Measurements from ENCODE around the gene PTH2R. TPM values are rescaled to one million over a fixed set of nuclear protein-coding genes. Genes with fewer than 3 reads are reported as not detected.
A peak's percentile ranks its signal among the peaks of the same experiment; 100 is the strongest.
"Not testable (repeated sequence)": the region's sequence is repeated elsewhere in the genome, so short reads cannot be mapped to it uniquely, and the experiment has no call there.

The PTH2R gene, protein sequence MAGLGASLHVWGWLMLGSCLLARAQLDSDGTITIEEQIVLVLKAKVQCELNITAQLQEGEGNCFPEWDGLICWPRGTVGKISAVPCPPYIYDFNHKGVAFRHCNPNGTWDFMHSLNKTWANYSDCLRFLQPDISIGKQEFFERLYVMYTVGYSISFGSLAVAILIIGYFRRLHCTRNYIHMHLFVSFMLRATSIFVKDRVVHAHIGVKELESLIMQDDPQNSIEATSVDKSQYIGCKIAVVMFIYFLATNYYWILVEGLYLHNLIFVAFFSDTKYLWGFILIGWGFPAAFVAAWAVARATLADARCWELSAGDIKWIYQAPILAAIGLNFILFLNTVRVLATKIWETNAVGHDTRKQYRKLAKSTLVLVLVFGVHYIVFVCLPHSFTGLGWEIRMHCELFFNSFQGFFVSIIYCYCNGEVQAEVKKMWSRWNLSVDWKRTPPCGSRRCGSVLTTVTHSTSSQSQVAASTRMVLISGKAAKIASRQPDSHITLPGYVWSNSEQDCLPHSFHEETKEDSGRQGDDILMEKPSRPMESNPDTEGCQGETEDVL
- total RNA-seq = not detected
- long read RNA-seq = 0 reads

DNA sequence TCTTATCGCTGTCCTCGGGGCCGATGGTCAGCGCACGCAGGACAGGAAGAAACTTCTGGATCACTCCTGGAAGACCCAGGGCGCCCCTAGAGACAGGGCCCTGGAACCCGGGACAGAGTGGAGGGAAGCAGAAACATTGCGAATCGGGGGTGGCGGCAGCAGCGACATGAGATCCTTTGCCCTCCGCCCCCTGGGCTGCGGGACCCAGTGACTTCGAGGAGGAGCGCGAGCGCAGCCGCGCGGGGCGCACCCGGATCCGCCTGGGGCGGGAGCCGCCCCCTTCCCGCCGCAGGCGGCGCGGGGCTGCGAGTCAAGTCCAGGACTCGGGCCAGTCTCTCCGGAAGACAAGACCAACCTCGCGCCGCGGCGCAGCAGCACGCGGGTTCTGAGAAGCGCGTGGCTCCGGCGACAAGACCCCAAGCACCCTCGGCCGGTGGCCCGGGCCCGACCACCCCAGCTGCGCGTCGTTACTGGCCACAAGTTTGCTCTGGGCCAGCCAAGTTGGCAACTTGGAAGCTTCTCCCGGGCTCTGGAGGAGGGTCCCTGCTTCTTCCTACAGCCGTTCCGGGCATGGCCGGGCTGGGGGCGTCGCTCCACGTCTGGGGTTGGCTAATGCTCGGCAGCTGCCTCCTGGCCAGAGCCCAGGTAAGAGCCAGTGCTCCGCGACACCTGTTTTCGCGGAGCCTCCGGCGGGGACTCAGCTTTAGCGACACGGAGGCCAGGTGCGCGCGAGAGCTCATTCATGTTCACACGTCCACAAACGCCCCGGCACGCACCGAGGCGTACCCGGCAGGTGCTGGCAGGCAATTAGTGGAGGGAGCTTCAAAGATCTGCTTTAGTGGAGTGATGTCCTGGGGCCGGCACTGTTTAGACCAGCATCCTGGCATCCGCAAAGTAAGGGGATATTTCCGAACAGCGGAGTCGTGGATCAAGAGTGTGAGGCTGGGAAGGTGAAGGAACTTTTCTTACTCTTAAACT lies at the start of gene PTH2R:
TSS of gene PTH2R (plus strand) at position 319 of the 978 bp plus-strand sequence. CDS start at position 571, 252 bp downstream.
- DNase-seq (peak; percentile 38), ATAC-seq (ENCODE audit: poor library complexity) (no peak)
- intact Hi-C loops (cut with DNase I) = no loop called here

DNA sequence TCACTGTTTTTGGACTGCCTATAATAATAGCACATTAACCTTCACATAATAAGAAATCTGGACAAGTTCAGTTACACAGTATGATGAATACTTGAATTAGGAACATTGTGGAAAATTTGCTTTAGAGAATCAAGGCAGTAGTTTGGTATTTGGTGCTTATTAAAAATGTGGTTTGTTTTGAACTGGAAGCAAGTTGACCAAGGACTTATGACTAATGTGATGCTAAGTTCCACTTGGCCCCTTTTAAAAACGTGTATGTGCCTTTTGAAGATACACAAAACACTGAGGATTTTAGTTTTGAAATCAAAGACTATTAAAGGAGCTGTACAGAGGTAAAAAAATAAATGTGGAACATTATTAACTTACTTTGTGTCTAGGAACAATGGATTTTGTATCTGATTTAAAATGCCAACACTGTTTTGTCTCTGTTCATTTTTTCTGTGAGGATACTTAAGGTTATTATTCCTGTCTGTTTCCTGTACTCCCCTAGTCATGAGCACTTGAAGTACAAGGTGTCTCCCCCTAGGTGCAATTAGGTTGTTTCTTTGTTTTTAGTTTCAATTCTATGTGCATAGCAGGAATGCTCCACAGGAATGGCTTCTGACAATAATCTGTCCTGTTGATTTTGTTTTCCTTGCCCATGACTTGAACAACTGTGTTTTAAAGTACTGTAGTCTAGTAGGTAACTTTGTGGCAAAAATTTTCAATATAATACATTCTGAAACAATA lies 49.6 kb upstream of the PTH2R start:
- DNase-seq (no peak), ATAC-seq (ENCODE audit: poor library complexity) (no peak)
- intact Hi-C loops (cut with DNase I) = no loop called here

DNA sequence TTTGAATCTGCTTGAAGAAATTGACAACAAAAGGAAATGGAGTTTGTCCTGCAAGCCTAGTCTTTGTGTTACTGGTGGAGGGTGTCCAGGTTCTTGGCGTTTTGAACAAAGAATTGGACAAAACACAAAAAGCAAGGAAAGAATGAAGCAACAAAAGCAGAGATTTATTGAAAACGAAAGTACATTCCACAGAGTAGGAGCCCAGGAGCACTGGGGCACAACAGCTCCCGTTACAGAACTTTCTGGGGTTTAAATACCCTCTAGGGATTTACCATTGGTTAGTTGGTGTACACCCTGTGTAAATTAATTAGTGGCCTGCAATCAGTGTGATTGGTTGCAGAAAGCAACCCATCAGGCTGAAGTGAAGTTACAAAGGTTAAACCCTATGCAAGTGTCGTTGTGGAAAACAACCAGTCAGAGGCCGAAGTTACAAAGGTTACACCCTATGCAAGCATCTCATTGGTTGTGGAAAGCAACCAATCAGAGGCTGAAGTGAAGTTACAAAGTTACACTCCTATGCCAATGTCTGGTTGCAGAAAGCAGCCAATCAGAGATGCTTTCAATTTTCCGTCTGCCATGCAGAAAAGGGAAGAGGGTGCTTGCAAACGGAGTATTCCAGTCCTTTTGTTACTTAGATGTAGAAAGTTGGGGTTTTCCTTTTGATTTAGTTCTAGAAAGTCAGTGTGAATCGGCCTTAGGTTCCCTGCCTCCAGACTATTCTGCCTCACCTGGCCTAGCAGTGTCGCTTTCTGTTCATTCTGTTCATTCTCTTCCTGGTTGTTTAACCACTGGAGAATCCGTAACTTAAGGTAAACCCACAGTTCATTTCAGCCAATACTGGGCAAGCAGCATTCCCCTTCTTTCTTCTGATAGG lies 47.6 kb upstream of the PTH2R start:
- ATAC-seq (ENCODE audit: poor library complexity) = no peak
- intact Hi-C loops (cut with DNase I) = no loop called here

DNA sequence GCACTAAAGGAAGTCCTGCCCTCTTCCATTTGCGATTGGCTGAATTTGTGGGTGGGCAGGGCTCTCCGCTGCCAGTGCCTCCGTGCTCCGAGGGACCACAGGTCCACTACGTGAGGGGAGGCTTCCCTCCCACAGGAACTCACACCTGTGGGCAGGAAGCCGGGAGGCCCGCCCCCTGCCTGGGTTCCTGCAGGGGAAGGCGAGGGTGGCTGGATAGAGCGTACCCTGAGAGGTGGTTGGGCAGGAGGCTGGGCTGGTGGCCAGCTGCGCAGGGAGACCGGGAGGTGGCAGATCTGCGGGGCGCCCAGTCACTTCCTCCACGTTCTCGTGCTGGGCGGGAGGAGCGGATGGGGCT lies 47.0 kb upstream of the PTH2R start:
- peak; percentile 53 for ATAC-seq (ENCODE audit: poor library complexity)
- intact Hi-C loops (cut with DNase I) = no loop called here
- peak; percentile 45 for DNase-seq

More for the DNA sequence above, 47.6 kb upstream of the PTH2R start:
- no peak for DNase-seq

DNA sequence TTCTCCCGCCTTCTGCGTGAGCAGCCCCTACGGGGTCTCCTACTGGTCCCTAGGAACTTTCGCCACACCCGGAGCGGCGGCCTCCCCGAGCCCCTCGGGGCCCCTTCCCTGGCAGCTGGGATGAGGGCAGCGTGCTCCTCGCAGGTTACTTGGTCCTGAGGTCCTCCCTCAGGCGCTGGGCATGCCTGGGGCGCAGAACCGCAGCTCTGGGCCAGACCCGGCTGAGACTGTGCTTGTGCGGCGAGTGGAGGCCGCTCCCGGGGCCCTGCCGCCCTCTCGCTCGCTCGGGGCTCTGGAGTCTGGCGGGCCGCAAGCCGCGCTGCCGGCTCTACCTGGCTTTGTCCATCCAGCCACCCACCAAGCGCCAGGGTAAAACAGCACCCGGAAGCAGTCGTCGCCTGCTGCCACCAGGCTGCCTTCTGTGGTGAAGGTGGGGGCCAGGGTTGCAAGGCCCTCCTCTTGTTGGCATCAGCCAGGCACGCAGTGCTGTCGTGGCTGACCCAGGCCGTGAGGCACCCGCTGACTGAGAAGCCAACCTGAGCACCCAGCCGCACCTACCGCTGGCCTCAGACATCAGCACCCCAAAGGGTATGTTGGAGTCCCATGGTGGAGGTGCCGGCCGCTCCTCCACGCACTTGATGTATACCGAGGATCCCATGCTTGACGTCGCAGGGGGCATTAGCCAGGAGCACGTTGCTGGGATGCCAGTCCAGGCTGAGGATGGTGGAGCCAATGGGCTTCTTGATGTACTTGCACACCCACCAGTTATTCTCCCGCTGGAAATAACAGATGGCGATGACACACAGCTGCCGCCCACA lies 46.1 kb upstream of the PTH2R start:
- intact Hi-C loops (cut with DNase I) = no loop called here
- DNase-seq (no peak), ATAC-seq (ENCODE audit: poor library complexity) (peak; percentile 45)

DNA sequence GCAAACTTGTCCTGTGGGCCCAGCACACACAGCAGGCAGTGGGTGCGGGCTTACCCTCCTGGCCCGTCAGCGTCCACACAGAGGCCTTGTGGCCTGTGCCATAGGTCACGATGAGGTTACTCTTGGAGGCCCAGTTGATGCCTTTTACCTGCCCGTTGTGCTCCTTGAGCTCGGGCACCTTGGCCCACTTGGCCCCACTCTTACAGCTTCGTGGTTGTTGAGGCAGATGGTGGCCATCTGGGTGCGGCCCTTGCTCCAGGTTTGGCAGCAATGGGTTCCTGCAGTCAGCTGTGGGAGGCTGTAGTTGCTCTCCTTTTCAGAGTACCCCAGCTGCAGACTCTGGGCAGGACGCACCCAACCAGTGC lies 45.5 kb upstream of the PTH2R start:
- ATAC-seq (ENCODE audit: poor library complexity) (no peak), DNase-seq (no peak)
- intact Hi-C loops (cut with DNase I) = no loop called here

DNA sequence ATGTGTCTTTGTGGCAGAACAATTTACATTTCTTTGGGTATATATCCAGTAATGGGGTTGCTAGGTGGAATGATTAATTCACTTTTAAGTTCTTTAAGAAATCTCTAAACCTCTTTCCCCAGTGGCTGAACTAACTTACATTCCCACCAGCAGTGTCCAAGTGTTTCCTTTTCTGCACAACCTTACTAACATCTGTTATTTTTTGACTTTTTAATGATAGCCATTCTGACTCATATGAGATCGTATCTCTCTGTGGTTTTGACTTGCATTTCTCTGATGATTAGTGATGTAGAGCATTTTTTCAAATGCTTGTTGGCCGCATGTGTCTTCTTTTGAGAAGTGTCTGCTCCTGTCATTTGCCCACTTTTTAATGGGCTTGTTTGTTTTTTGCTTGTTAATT lies 43.1 kb upstream of the PTH2R start:
- intact Hi-C loops (cut with DNase I) = no loop called here
- ATAC-seq (ENCODE audit: poor library complexity) (no peak), DNase-seq (no peak)

DNA sequence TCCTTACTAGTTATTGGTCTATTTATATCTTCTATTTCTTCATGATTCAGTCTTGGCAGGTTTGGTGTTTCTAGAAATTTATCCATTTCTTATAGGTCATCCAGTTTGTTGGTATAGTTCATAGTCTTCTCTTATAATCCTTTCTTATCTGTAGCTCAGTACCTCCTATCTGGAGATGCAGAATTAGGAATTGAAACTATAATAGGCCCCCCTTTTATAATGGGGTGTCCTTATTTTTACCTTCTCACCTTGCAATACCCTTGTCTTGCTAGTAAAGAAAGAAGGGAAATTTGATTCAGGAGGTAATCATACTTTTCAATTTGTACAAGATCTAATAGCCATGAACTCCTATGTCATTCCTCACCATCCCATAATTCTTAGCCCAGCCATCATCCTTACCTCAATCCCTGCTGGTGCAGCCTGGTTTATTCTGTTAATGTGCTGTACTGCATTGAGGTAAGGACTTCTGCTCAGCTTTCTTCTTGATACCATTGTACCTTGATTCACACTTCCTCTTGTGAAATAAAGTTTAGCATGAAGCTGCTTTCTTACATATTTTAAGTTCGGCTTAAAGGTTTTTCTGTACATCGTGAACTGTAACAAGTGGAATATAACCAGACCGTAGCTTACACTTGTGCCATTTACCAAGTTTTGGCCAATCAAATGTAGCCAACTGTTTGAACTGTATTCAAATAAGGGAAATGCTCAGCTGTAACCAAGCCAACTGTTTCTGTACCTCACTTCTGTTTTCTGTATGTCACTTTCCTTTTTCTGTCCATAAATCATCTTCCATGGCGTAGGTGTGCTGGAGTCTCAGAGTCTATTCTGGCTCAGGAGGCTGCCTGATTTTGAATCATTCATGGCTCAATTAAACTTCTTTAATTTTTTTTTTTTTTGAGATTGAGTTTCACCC lies 40.1 kb upstream of the PTH2R start:
- no peak for DNase-seq
- intact Hi-C loops (cut with DNase I) = no loop called here
- no peak for ATAC-seq (ENCODE audit: poor library complexity)

DNA sequence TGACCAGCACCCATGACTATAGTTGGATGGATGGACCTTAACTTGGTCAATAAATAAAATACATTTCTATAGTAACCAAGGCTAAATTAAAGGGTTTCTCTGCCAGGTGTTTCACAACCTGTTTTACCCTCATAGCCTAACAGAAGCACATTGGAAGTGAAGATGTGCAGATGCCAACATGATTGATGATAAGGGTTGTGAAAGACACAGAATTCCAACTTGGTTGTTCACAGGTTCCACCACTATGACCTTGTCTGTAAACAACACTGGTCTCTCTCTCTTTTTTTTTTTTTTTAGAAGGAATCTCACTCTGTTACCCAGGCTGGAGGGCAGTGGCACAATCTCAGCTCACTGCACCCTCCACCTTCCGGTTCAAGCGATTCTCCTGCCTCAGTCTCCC lies 37.5 kb upstream of the PTH2R start:
- ATAC-seq (ENCODE audit: poor library complexity) = no peak
- intact Hi-C loops (cut with DNase I) = no loop called here
- DNase-seq = no peak

DNA sequence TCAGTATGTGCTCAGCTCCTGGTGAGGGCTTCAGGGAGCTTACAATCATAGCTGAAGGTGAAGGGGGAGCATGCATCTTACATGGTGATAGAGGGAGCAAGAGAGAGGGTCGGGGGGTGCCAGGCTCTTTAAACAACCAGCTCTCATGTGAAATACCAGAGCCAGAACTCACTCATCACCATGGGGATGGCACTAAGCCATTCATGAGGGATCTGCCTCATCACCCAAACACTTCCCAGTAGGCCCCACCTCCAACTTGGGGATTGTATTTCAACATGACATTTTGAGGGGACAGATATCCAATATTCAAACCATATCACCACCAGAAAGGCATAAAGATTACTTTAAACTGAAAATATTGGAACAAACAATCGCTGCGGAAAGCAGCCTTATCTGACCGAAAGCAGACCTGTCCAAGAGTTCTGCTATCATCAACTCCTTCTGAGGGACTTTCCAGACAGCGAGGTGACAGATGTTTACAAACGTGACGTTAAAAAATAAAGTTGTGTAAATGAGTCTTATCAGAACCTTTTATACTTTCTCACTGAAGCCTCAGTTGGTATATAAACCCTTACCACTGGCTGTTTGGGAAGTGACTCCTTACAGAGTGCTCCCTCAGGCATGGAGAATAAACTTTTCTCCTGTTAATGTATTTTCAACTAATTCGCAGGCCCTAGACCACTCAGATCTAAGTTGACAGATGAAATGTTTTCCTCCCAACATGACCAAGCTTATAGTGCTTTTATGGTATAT lies 35.5 kb upstream of the PTH2R start:
- intact Hi-C loops (cut with DNase I) = no loop called here
- DNase-seq (no peak), ATAC-seq (ENCODE audit: poor library complexity) (peak; percentile 22)

DNA sequence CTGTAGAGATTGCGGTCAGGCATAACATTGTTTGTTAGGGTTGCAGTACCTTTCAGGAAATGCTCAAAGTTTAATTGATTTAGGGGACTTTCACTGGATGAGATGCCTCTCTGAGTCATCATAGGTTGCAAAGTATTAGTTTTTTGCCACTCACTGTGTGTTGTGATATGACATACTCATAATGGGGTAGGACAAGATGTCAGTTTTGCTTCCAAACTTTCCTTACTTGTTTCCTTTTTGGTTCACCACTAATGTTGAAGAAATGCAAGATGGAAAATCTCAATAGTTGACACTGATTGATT lies 35.0 kb upstream of the PTH2R start:
- intact Hi-C loops (cut with DNase I) = no loop called here
- no peak for ATAC-seq (ENCODE audit: poor library complexity)
- DNase-seq = no peak

DNA sequence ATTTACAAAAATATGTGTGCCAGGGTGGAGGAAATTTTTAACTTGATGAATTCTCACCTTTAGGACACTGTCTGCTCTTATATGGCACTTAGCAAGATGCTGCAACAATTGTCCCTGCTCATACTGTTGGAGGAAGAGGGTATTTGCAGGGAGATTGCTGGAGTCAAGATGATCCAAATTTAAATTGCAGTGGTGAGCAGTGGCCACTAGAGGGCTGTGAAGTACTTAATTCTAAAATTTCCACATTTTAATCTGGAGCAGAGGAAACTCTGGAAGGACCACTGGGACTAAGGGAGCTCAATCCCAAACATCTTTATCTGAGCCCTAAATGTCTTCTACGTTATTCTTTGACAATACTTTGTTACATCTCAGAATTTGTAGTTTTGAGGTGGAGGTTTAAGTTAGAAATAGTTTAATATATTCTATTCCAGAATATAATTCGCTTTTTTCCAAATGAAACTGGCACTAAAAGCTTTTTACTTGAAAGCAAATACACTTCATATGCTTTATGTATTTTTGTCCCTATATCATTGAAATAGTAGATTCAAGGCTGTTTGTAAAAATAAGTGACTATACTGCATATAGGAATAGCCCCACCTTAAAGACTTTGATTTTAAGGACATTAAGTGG lies 33.0 kb upstream of the PTH2R start:
- peak; percentile 58 for ATAC-seq (ENCODE audit: poor library complexity)
- intact Hi-C loops (cut with DNase I) = no loop called here
- DNase-seq = no peak

DNA sequence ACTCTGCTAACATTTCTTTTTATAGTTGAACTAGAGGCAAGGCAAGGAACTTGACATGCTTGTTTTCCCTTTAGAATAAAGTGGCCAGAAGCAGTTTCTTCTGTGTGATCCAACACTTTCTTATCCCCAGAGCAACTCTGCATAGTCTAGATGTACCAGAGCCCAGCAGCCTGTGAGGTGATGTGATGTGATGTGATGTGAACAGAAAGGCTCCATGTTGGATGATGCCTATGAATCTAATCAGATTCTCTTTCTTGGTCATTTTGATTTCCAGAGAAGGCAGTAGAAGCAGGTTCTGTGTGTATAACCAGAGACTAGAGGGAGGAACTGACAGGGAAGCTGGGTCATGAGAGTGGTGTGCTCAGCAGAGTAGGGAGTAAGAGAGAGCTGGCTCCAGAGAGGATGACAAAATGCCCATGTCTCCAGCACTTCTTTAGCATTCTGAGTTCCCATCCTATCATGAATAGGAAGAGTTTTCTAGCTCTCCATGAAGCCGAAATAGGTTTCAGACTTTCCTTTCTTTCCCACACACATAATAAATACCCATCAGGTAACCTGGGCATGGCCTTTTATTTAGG lies 31.0 kb upstream of the PTH2R start:
- ATAC-seq (ENCODE audit: poor library complexity) (no peak), DNase-seq (no peak)
- intact Hi-C loops (cut with DNase I) = no loop called here

DNA sequence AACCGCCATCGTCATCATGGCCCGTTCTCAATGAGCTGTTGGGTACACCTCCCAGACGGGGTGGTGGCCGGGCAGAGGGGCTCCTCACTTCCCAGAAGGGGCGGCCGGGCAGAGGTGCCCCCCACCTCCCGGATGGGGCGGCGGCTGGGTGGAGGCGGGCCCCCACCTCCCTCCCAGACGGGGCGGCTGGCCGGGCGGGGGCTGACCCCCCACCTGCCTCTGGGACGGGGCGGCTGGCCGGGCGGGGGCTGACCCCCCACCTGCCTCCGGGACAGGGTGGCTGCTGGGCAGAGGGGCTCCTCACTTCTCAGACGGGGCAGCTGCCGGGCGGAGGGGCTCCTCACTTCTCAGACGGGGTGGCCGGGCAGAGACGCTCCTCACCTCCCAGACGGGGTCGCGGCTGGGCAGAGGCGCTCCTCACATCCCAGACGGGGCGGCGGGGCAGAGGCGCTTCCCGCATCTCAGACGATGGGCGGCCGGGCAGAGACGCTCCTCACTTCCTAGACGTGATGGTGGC lies 29.2 kb upstream of the PTH2R start:
- DNase-seq; ATAC-seq (ENCODE audit: poor library complexity); intact Hi-C loops (cut with DNase I): not testable (repeated sequence)

DNA sequence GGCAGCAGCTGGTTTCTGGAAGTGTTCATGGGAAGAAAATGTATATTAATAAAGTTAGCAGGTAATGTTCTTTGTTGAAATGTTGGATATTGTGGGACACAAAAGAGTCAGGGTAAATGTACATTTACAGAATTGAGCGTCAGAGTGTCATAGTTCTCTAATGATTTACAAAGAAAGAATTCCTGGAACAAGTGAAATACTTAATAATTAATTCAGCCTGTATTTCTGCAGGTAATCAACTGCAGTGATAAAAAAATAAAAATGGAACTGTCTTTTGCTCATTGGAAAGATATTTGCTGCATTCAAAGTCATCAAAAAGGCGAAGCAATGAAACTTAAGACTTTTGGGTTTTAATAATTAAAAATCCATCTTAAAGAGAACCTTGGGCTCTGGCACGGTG lies 27.4 kb upstream of the PTH2R start:
- ATAC-seq (ENCODE audit: poor library complexity) (no peak), DNase-seq (no peak)
- intact Hi-C loops (cut with DNase I) = no loop called here

Measured in Right ventricle myocardium superior (tissue), 1 donor.